H9 (cell line): ENCODE results near the gene LYPD4. TPM values are rescaled to one million over a fixed set of nuclear protein-coding genes. Genes with fewer than 3 reads are reported as not detected.

ENCODE experiments used
- DNase-seq: peaks from one replicate; pipeline ENCODE4 v3.0.0-alpha.2; 2017
- H2AFZ ChIP-seq: one replicate; pipeline ENCODE4 v1.6.1; 2013; ENCODE audit warnings: mild to moderate bottlenecking, low read length, control low read depth, moderate library complexity
- H2AK5ac ChIP-seq: 2 replicates; pipeline ENCODE4 v1.6.1; 2013; ENCODE audit warnings: low read length, control low read depth, mixed read lengths; ENCODE audit not compliant: insufficient read length
- H2BK120ac ChIP-seq: one replicate; pipeline ENCODE4 v1.6.1; 2013; ENCODE audit warnings: low read depth, mild to moderate bottlenecking, low read length, control low read depth, inconsistent platforms; ENCODE audit not compliant: poor library complexity, severe bottlenecking
- H2BK12ac ChIP-seq: 2 replicates; pipeline ENCODE4 v1.6.1; 2013; ENCODE audit warnings: low read length, control low read depth, mixed read lengths, low read depth; ENCODE audit not compliant: insufficient read length
- H2BK15ac ChIP-seq: 2 replicates; pipeline ENCODE4 v1.6.1; 2013; ENCODE audit warnings: low read depth, low read length, control low read depth
- H2BK20ac ChIP-seq: one replicate; pipeline ENCODE4 v1.6.1; 2013; ENCODE audit warnings: low read depth, mild to moderate bottlenecking, low read length, control low read depth, inconsistent platforms; ENCODE audit not compliant: poor library complexity, severe bottlenecking
- H2BK5ac ChIP-seq: 2 replicates; pipeline ENCODE4 v1.6.1; 2013; ENCODE audit warnings: low read length, control low read depth, mixed read lengths; ENCODE audit not compliant: insufficient read length
- H3K14ac ChIP-seq: 2 replicates; pipeline ENCODE4 v1.6.1; 2013; ENCODE audit warnings: low read length, control low read depth; ENCODE audit not compliant: insufficient read depth
- H3K18ac ChIP-seq: 2 replicates; pipeline ENCODE4 v1.6.1; 2013; ENCODE audit warnings: low read depth, mild to moderate bottlenecking, mixed read lengths, low read length, control low read depth; ENCODE audit not compliant: insufficient read length
- H3K23ac ChIP-seq: 2 replicates; pipeline ENCODE4 v1.6.1; 2013; ENCODE audit warnings: low read length, control low read depth, mixed read lengths, low read depth; ENCODE audit not compliant: insufficient read length
- H3K23me2 ChIP-seq: 2 replicates; pipeline ENCODE4 v1.6.1; 2013; ENCODE audit warnings: low read depth, mild to moderate bottlenecking, mixed read lengths, low read length, control low read depth; ENCODE audit not compliant: insufficient read length, poor library complexity, severe bottlenecking
- H3K27ac ChIP-seq: 2 replicates; pipeline ENCODE4 v1.5.1; 2013; ENCODE audit warnings: low read length, control low read depth, mixed read lengths, low read depth; ENCODE audit not compliant: insufficient read length
- H3K27me3 ChIP-seq: 2 replicates; pipeline ENCODE4 v1.6.1; 2013; ENCODE audit warnings: low read length, control low read depth, inconsistent platforms; ENCODE audit not compliant: insufficient read depth
- H3K4ac ChIP-seq: 2 replicates; pipeline ENCODE4 v1.6.1; 2013; ENCODE audit warnings: low read depth, mild to moderate bottlenecking, control low read depth, inconsistent platforms, low read length, moderate library complexity
- H3K4me1 ChIP-seq: 2 replicates; pipeline ENCODE4 v1.6.1; 2013; ENCODE audit warnings: low read length, control low read depth, inconsistent platforms; ENCODE audit not compliant: insufficient read depth
- H3K4me2 ChIP-seq: 2 replicates; pipeline ENCODE4 v1.6.1; 2013; ENCODE audit warnings: low read length, control low read depth, mixed read lengths; ENCODE audit not compliant: insufficient read length, insufficient read depth
- H3K56ac ChIP-seq: 2 replicates; pipeline ENCODE4 v1.6.1; 2013; ENCODE audit warnings: low read depth, mild to moderate bottlenecking, mixed read lengths, low read length, control low read depth; ENCODE audit not compliant: insufficient read length
- H3K79me1 ChIP-seq: 2 replicates; pipeline ENCODE4 v1.6.1; 2013; ENCODE audit warnings: low read depth, mild to moderate bottlenecking, moderate library complexity, low read length, control low read depth, inconsistent platforms; ENCODE audit not compliant: insufficient read depth, poor library complexity, severe bottlenecking
- H3K79me2 ChIP-seq: 2 replicates; pipeline ENCODE4 v1.6.1; 2013; ENCODE audit warnings: low read length, control low read depth, inconsistent platforms; ENCODE audit not compliant: insufficient read depth
- H3K9ac ChIP-seq: 2 replicates; pipeline ENCODE4 v1.6.1; 2013; ENCODE audit warnings: low read length, control low read depth, mixed read lengths; ENCODE audit not compliant: insufficient read length; ENCODE audit errors: extremely low read depth
- H3K9me3 ChIP-seq: one replicate; pipeline ENCODE4 v1.6.1; 2013; ENCODE audit warnings: low read depth, low read length, inconsistent platforms; ENCODE audit not compliant: control insufficient read depth
- H3T11ph ChIP-seq: one replicate; pipeline ENCODE4 v1.6.1; 2013; ENCODE audit warnings: mild to moderate bottlenecking, low read length, control low read depth, inconsistent platforms
- H4K20me1 ChIP-seq: one replicate; pipeline ENCODE4 v1.6.1; 2013; ENCODE audit not compliant: control insufficient read depth, insufficient read length, insufficient read depth
- H4K5ac ChIP-seq: 2 replicates; pipeline ENCODE4 v1.6.1; 2013; ENCODE audit warnings: low read depth, mild to moderate bottlenecking, mixed read lengths, low read length, control low read depth; ENCODE audit not compliant: insufficient read length
- H4K8ac ChIP-seq: replicated peaks from 2 replicates; pipeline ENCODE4 v1.6.1; 2013; ENCODE audit warnings: low read length, control low read depth, mixed read lengths, low read depth; ENCODE audit not compliant: insufficient read length
- H4K91ac ChIP-seq: 2 replicates; pipeline ENCODE4 v1.6.1; 2013; ENCODE audit warnings: low read depth, mild to moderate bottlenecking, moderate library complexity, mixed read lengths, low read length, control low read depth; ENCODE audit not compliant: insufficient read length
- H3K27ac Mint-ChIP-seq, 3 experiments: 2 replicates in 2 of 3; 3 replicates in 1 of 3; pipeline ENCODE4 v1.8.0; 2020 to 2021; ENCODE audit warnings: mixed read lengths in 3 of 3, mild to moderate bottlenecking in 1 of 3, moderate library complexity in 1 of 3
- H3K27me3 Mint-ChIP-seq: 2 replicates; pipeline ENCODE4 v1.8.0; 2021; ENCODE audit warnings: low read depth, mild to moderate bottlenecking, moderate library complexity, mixed read lengths
- H3K36me3 Mint-ChIP-seq, 3 experiments: 2 replicates in 2 of 3; 3 replicates in 1 of 3; pipeline ENCODE4 v1.8.0; 2020 to 2021; ENCODE audit warnings: low read depth in 3 of 3, mixed read lengths in 3 of 3; ENCODE audit not compliant: insufficient read depth in 1 of 3
- H3K4me1 Mint-ChIP-seq, 2 experiments: 2 replicates each; pipeline ENCODE4 v1.8.0; 2020; ENCODE audit warnings: mixed read lengths in 2 of 2
- H3K4me3 Mint-ChIP-seq, 2 experiments: 2 replicates in 1 of 2; 3 replicates in 1 of 2; pipeline ENCODE4 v1.8.0; 2020 to 2021; ENCODE audit warnings: mild to moderate bottlenecking in 2 of 2, mixed read lengths in 2 of 2, moderate library complexity in 1 of 2
- H3K9me3 Mint-ChIP-seq, 2 experiments: 2 replicates in 1 of 2; 3 replicates in 1 of 2; pipeline ENCODE4 v1.8.0; 2020; ENCODE audit warnings: mild to moderate bottlenecking in 2 of 2, mixed read lengths in 2 of 2, moderate library complexity in 1 of 2
- CTCF ChIP-seq: fragments of 200-600 bp; sonication (generic); conservative IDR thresholded peaks from 3 replicates; pipeline ENCODE4 v1.8.0; 2021; ENCODE audit warnings: antibody characterized with exemption, mild to moderate bottlenecking
- WGBS: extraction: QIAGEN DNeasy Blood & Tissue Kit; methylation state at CpG from one replicate; pipeline ENCODE4 v1.1.7; 2013; ENCODE audit warnings: missing lambda C conversion rate, low lambda C conversion rate, mixed read lengths; ENCODE audit not compliant: insufficient read length; ENCODE audit errors: extremely low coverage; 5-methylcytosine and 5-hydroxymethylcytosine counted together
- total RNA-seq: library from RNA; stranded (reverse); gene quantifications from 2 replicates; pipeline ENCODE4 v1.2.1, GENCODE V29; 2021

Gene LYPD4
- total RNA-seq, 1 experiment from 2014 or later = not detected

- no peaks in the 10 kb centered on the region for H3K79me1 ChIP-seq
- H3K14ac ChIP-seq = no peak overlapping the region
- no peak overlapping the region for H3K4me2 ChIP-seq
- no peak overlapping the region for H4K91ac ChIP-seq
- no peaks in the 10 kb centered on the region for H3K4me1 ChIP-seq
- no peak overlapping the region for H3K9ac ChIP-seq
- H2BK12ac ChIP-seq = no peak overlapping the region
- H2BK120ac ChIP-seq = no peak overlapping the region
- no peaks in the 10 kb centered on the region; the same call in 1 of the 2 replicates for H3K27me3 ChIP-seq
- TF ChIP-seq CTCF = no peak
- no peak overlapping the region for H3K4ac ChIP-seq
- no peak overlapping the region for H3K56ac ChIP-seq
- H3K9me3 ChIP-seq = no peaks in the 10 kb centered on the region
- no peaks in the 10 kb centered on the region; a peak in 1 of 7 replicates for H3K36me3 Mint-ChIP-seq
- DNase-seq = no peak
- no peak overlapping the region for H3K23ac ChIP-seq
- H3T11ph ChIP-seq = no peak overlapping the region
- peaks cover 6 to 26% of the 10 kb centered on the region in 2 experiments for H3K4me1 Mint-ChIP-seq
- H3K9me3 Mint-ChIP-seq = no peaks in the 10 kb centered on the region
- peaks cover 52% of the 10 kb centered on the region for H3K27me3 Mint-ChIP-seq
- no peaks in the 10 kb centered on the region for H4K20me1 ChIP-seq
- no peak overlapping the region for H3K27ac ChIP-seq
- no peak overlapping the region for H3K27ac Mint-ChIP-seq
- no CpG with 5 or more reads among the region's 21 CpGs for WGBS
- H4K8ac ChIP-seq = no peak overlapping the region
- no peak overlapping the region for H4K5ac ChIP-seq
- no peak overlapping the region for H3K4me3 Mint-ChIP-seq
- H2AFZ ChIP-seq = no peak overlapping the region
- H3K79me2 ChIP-seq = no peaks in the 10 kb centered on the region
- H3K23me2 ChIP-seq = peaks cover 15% of the 10 kb centered on the region
- H2BK15ac ChIP-seq = no peak overlapping the region
- no peak overlapping the region for H2BK20ac ChIP-seq
- no peak overlapping the region for H3K18ac ChIP-seq
- H2BK5ac ChIP-seq = no peak overlapping the region
- no peak overlapping the region for H2AK5ac ChIP-seq
Observed at GRCh38 chr19:41879080-41879479, 34.6 kb upstream of the LYPD4 start.
